Measurements from ENCODE around the gene UVRAG. TPM values are rescaled to one million over a fixed set of nuclear protein-coding genes. Genes with fewer than 3 reads are reported as not detected.
A peak's percentile ranks its signal among the peaks of the same experiment; 100 is the strongest.

Gene UVRAG
- total RNA-seq, 1 donor = 28.2 TPM

GRCh38 chr11:75955443-75955842 lies 140.4 kb downstream of the UVRAG start:
- no peak overlapping the region for H3K4me3 ChIP-seq (ENCODE audit: insufficient read depth, low read length)
- H3K4me1 ChIP-seq (ENCODE audit: insufficient read depth, low read length) = peaks cover 10% of the 10 kb centered on the region
- TF ChIP-seq CTCF (IDR thresholded peaks at IDR 0.05; ENCODE audit: extremely low read depth, low read depth, low read length) = no peak
- H4K20me1 ChIP-seq (ENCODE audit: insufficient read depth, low read length) = peaks cover 3% of the 10 kb centered on the region
- H3K27ac ChIP-seq (ENCODE audit: low read depth, low read length) = no peak overlapping the region
- no peak for DNase-seq (ENCODE audit: insufficient read length, low spot score, missing footprints)
- H3K4me2 ChIP-seq (ENCODE audit: insufficient read depth, low read length) = no peak overlapping the region
- H3K27me3 ChIP-seq (ENCODE audit: insufficient read depth, low read length) = no peaks in the 10 kb centered on the region
- H3K9me3 ChIP-seq (ENCODE audit: low read depth, low read length) = no peaks in the 10 kb centered on the region
- H3K36me3 ChIP-seq (ENCODE audit: insufficient read depth, low read length) = no peaks in the 10 kb centered on the region
- H3K79me2 ChIP-seq (ENCODE audit: insufficient read depth, low read length) = peaks cover 5% of the 10 kb centered on the region
- H2AFZ ChIP-seq (ENCODE audit: low read length) = no peak overlapping the region

GRCh38 chr11:75959540-75959939 lies 144.5 kb downstream of the UVRAG start:
- no peak for TF ChIP-seq CTCF (IDR thresholded peaks at IDR 0.05; ENCODE audit: extremely low read depth, low read depth, low read length)
- Histone ChIP-seq H3K9me3 (ENCODE audit: low read depth, low read length) (no peaks in the 10 kb centered on the region), H3K4me3 (ENCODE audit: insufficient read depth, low read length) (no peak overlapping the region), H3K79me2 (ENCODE audit: insufficient read depth, low read length) (peaks cover 3% of the 10 kb centered on the region), H3K36me3 (ENCODE audit: insufficient read depth, low read length) (no peaks in the 10 kb centered on the region), H3K27me3 (ENCODE audit: insufficient read depth, low read length) (no peaks in the 10 kb centered on the region), H2AFZ (ENCODE audit: low read length) (no peak overlapping the region), H4K20me1 (ENCODE audit: insufficient read depth, low read length) (peaks cover 5% of the 10 kb centered on the region), H3K4me2 (ENCODE audit: insufficient read depth, low read length) (no peak overlapping the region), H3K4me1 (ENCODE audit: insufficient read depth, low read length) (peaks cover 2% of the 10 kb centered on the region), H3K27ac (ENCODE audit: low read depth, low read length) (no peak overlapping the region)
- no peak for DNase-seq (ENCODE audit: insufficient read length, low spot score, missing footprints)

GRCh38 chr11:75964071-75964470 lies 149.1 kb downstream of the UVRAG start:
- no peak for TF ChIP-seq CTCF (IDR thresholded peaks at IDR 0.05; ENCODE audit: extremely low read depth, low read depth, low read length)
- Histone ChIP-seq H3K27ac (ENCODE audit: low read depth, low read length) (no peak overlapping the region), H3K4me2 (ENCODE audit: insufficient read depth, low read length) (no peak overlapping the region), H3K4me3 (ENCODE audit: insufficient read depth, low read length) (no peak overlapping the region), H4K20me1 (ENCODE audit: insufficient read depth, low read length) (peaks cover 7% of the 10 kb centered on the region), H3K4me1 (ENCODE audit: insufficient read depth, low read length) (peaks cover 25% of the 10 kb centered on the region), H3K79me2 (ENCODE audit: insufficient read depth, low read length) (no peaks in the 10 kb centered on the region), H3K36me3 (ENCODE audit: insufficient read depth, low read length) (no peaks in the 10 kb centered on the region), H3K9me3 (ENCODE audit: low read depth, low read length) (no peaks in the 10 kb centered on the region), H2AFZ (ENCODE audit: low read length) (no peak overlapping the region), H3K27me3 (ENCODE audit: insufficient read depth, low read length) (no peaks in the 10 kb centered on the region)
- DNase-seq (ENCODE audit: insufficient read length, low spot score, missing footprints) = peak; percentile 27

- H2AFZ ChIP-seq (ENCODE audit: low read length) = no peak overlapping the region
- no peaks in the 10 kb centered on the region for H3K36me3 ChIP-seq (ENCODE audit: insufficient read depth, low read length)
- H3K27me3 ChIP-seq (ENCODE audit: insufficient read depth, low read length) = no peaks in the 10 kb centered on the region
- H3K79me2 ChIP-seq (ENCODE audit: insufficient read depth, low read length) = peaks cover 2% of the 10 kb centered on the region
- H3K4me2 ChIP-seq (ENCODE audit: insufficient read depth, low read length) = peak overlapping the region; percentile 50
- TF ChIP-seq CTCF (IDR thresholded peaks at IDR 0.05; ENCODE audit: extremely low read depth, low read depth, low read length) = no peak
- peaks cover 3% of the 10 kb centered on the region for H4K20me1 ChIP-seq (ENCODE audit: insufficient read depth, low read length)
- DNase-seq (ENCODE audit: insufficient read length, low spot score, missing footprints) = peak; percentile 71
- H3K27ac ChIP-seq (ENCODE audit: low read depth, low read length) = peak overlapping the region; percentile 57
- peaks cover 29% of the 10 kb centered on the region for H3K4me1 ChIP-seq (ENCODE audit: insufficient read depth, low read length)
- no peaks in the 10 kb centered on the region for H3K9me3 ChIP-seq (ENCODE audit: low read depth, low read length)
- no peak overlapping the region for H3K4me3 ChIP-seq (ENCODE audit: insufficient read depth, low read length)
Observed at GRCh38 chr11:75966537-75967287, 151.7 kb downstream of the UVRAG start.

Measured in osteoblast (primary cell).